ENCODE results near the gene GPR180. TPM values are rescaled to one million over a fixed set of nuclear protein-coding genes. Genes with fewer than 3 reads are reported as not detected.
A peak's percentile ranks its signal among the peaks of the same experiment; 100 is the strongest.

Gene GPR180
- total RNA-seq, 2 donors from 2014 or later: 6.6 to 6.9 TPM

DNA sequence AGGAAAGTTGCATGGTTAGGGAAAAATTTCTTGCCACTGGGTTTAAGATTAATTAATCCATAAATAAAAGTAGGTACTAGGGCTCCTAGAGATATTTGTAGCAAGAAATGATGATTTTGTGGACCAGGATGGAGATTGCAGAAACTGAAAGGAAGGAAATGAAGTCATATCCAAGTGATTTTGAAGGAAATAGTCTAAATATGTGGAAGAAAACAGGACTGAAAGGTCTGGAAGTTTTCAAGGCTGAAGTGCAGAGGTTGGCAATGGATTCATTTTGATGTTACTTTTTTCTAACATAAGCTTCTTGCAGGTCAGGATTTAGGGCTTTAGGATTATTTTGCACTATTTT is 57.9 kb downstream of the GPR180 start:
- no peak for DNase-seq
- H3K27me3 Mint-ChIP-seq (ENCODE audit: insufficient read depth): peaks cover 29% of the 10 kb centered on the region
- H3K9me3 ChIP-seq (ENCODE audit: control insufficient read depth, low read length): no peaks in the 10 kb centered on the region
- no peak overlapping the region for H3K27ac ChIP-seq (ENCODE audit: low read depth, low read length)
- no peaks in the 10 kb centered on the region for H3K36me3 Mint-ChIP-seq (ENCODE audit: low read depth)
- peaks cover 4% of the 10 kb centered on the region for H3K4me1 ChIP-seq (ENCODE audit: control insufficient read depth, insufficient read depth, low read length)
- no peak overlapping the region for H3K27ac Mint-ChIP-seq
- peaks cover 7% of the 10 kb centered on the region for H3K9me3 Mint-ChIP-seq
- peaks cover 35% of the 10 kb centered on the region for H3K4me1 Mint-ChIP-seq
- H3K36me3 ChIP-seq (ENCODE audit: control insufficient read depth, insufficient read depth, low read length): no peaks in the 10 kb centered on the region
- no peak overlapping the region for H3K4me3 ChIP-seq (ENCODE audit: low read length)
- no peak overlapping the region for H3K9ac ChIP-seq (ENCODE audit: extremely low read depth, low read length, poor library complexity, severe bottlenecking)
- no peak overlapping the region for H3K4me3 Mint-ChIP-seq
- H3K27me3 ChIP-seq (ENCODE audit: control insufficient read depth, insufficient read depth, low read length, poor library complexity, severe bottlenecking): peaks cover 33% of the 10 kb centered on the region
- TF ChIP-seq, protein P1, sequence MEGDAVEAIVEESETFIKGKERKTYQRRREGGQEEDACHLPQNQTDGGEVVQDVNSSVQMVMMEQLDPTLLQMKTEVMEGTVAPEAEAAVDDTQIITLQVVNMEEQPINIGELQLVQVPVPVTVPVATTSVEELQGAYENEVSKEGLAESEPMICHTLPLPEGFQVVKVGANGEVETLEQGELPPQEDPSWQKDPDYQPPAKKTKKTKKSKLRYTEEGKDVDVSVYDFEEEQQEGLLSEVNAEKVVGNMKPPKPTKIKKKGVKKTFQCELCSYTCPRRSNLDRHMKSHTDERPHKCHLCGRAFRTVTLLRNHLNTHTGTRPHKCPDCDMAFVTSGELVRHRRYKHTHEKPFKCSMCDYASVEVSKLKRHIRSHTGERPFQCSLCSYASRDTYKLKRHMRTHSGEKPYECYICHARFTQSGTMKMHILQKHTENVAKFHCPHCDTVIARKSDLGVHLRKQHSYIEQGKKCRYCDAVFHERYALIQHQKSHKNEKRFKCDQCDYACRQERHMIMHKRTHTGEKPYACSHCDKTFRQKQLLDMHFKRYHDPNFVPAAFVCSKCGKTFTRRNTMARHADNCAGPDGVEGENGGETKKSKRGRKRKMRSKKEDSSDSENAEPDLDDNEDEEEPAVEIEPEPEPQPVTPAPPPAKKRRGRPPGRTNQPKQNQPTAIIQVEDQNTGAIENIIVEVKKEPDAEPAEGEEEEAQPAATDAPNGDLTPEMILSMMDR (conservative IDR thresholded peaks at IDR 0.05): no peak

DNA sequence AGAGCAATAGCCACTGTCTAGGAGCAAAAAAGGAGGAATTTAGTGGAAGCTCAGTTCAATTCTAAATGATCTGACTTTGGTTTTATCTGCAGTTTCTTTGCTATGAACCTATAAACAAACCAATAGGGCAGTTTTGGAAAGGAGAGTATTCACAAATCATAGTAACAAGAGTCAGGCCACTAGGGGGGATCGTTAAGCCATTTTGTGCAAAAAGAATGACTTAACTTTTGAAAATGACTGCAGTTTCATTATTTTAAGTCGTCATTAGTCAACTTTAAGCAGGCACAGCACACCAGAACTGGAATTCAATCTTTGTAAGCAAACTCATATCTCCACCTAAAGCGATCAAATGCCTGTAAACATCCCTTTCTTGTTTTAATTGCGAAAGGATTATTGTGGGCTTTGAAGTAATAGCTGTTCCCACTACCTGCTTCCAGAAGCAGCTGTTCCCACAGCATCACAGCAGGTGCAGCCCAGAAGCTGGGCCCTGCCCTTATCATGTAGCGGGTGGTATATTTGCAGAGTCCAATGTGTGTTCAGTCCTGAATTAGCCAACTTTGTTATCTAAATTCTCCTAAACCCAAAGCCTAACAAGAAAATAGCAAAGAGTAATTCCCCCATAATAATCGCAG is 59.2 kb downstream of the GPR180 start:
- Mint-ChIP-seq H3K36me3 (ENCODE audit: low read depth) (no peaks in the 10 kb centered on the region), H3K4me1 (peaks cover 46% of the 10 kb centered on the region), H3K9me3 (peaks cover 6% of the 10 kb centered on the region), H3K27ac (no peak overlapping the region), H3K27me3 (ENCODE audit: insufficient read depth) (peaks cover 31% of the 10 kb centered on the region), H3K4me3 (no peak overlapping the region)
- DNase-seq: no peak
- no peak overlapping the region for H3K27ac ChIP-seq (ENCODE audit: low read depth, low read length)
- no peaks in the 10 kb centered on the region for H3K36me3 ChIP-seq (ENCODE audit: control insufficient read depth, insufficient read depth, low read length)
- no peaks in the 10 kb centered on the region for H3K9me3 ChIP-seq (ENCODE audit: control insufficient read depth, low read length)
- H3K9ac ChIP-seq (ENCODE audit: extremely low read depth, low read length, poor library complexity, severe bottlenecking): no peak overlapping the region
- peaks cover 33% of the 10 kb centered on the region for H3K27me3 ChIP-seq (ENCODE audit: control insufficient read depth, insufficient read depth, low read length, poor library complexity, severe bottlenecking)
- peaks cover 11% of the 10 kb centered on the region for H3K4me1 ChIP-seq (ENCODE audit: control insufficient read depth, insufficient read depth, low read length)
- TF ChIP-seq, protein P1 (conservative IDR thresholded peaks at IDR 0.05): peak; percentile 70
- H3K4me3 ChIP-seq (ENCODE audit: low read length): no peak overlapping the region
- 22 to 49% methylated on average over 3 to 6 of the region's 6 CpGs for WGBS, 2 experiments (ENCODE audit: insufficient coverage in 1 of 2, insufficient read length in 1 of 2)

DNA sequence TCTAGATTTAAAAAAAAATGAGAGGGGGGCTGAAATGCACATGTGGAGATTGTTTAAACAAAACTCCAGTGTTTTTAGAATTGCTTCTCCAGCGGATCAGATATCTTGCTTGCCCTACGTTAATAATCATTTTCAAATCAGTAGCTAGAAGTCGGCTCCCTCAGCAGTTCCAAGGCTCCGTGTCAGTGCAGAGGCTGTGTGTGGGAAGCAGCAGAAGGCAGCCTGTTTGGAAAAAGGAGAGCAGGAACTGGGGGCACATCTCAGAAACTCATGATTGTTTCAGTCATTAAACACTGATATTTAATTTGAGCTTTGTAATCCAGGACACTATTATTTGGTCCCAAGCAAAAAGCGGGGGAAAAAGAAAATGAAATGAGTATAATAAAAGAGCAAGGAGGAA is 59.7 kb downstream of the GPR180 start:
- no peaks in the 10 kb centered on the region for H3K36me3 Mint-ChIP-seq (ENCODE audit: low read depth)
- DNase-seq: no peak
- Histone ChIP-seq H3K27ac (ENCODE audit: low read depth, low read length) (peak overlapping the region; percentile 19), H3K4me3 (ENCODE audit: low read length) (no peak overlapping the region), H3K9ac (ENCODE audit: extremely low read depth, low read length, poor library complexity, severe bottlenecking) (no peak overlapping the region), H3K27me3 (ENCODE audit: control insufficient read depth, insufficient read depth, low read length, poor library complexity, severe bottlenecking) (peaks cover 37% of the 10 kb centered on the region), H3K36me3 (ENCODE audit: control insufficient read depth, insufficient read depth, low read length) (no peaks in the 10 kb centered on the region), H3K4me1 (ENCODE audit: control insufficient read depth, insufficient read depth, low read length) (peaks cover 11% of the 10 kb centered on the region), H3K9me3 (ENCODE audit: control insufficient read depth, low read length) (no peaks in the 10 kb centered on the region)
- no peak overlapping the region for H3K4me3 Mint-ChIP-seq
- TF ChIP-seq, protein P1 (conservative IDR thresholded peaks at IDR 0.05): no peak
- H3K9me3 Mint-ChIP-seq: no peaks in the 10 kb centered on the region
- 67 to 89% methylated on average over 4 to 5 of the region's 5 CpGs for WGBS, 2 experiments (ENCODE audit: insufficient coverage in 1 of 2, insufficient read length in 1 of 2)
- H3K27ac Mint-ChIP-seq: no peak overlapping the region
- H3K4me1 Mint-ChIP-seq: peaks cover 46% of the 10 kb centered on the region
- peaks cover 36% of the 10 kb centered on the region for H3K27me3 Mint-ChIP-seq (ENCODE audit: insufficient read depth)

Measured in endodermal cell (in vitro differentiated cells).